Memory B cell (primary cell): Measurements from ENCODE around the gene RHOT1.

Experiments
- ATAC-seq: fragments of 150-1000 bp; cut with Tn5 transposase; 2 replicates; pipeline ENCODE4 v1.10.0; 2021; ENCODE audit warnings: low read depth, mild to moderate bottlenecking, moderate library complexity
- DNase-seq, 2 donors: peaks; one replicate each; pipeline ENCODE4 v3.0.0; 2022; ENCODE audit warnings: low spot score in 2 of 2
- H3K27ac Mint-ChIP-seq: one replicate; pipeline ENCODE4 v1.8.0; 2022; ENCODE audit warnings: mild to moderate bottlenecking, moderate library complexity, mixed read lengths
- H3K27me3 Mint-ChIP-seq: one replicate; pipeline ENCODE4 v1.8.0; 2022; ENCODE audit warnings: mixed read lengths
- H3K36me3 Mint-ChIP-seq: one replicate; pipeline ENCODE4 v1.8.0; 2022; ENCODE audit warnings: mild to moderate bottlenecking, mixed read lengths
- H3K4me1 Mint-ChIP-seq: one replicate; pipeline ENCODE4 v1.8.0; 2022; ENCODE audit warnings: mixed read lengths
- H3K4me3 Mint-ChIP-seq: one replicate; pipeline ENCODE4 v1.8.0; 2022; ENCODE audit warnings: mild to moderate bottlenecking, moderate library complexity, mixed read lengths
- H3K9me3 Mint-ChIP-seq: one replicate; pipeline ENCODE4 v1.8.0; 2022; ENCODE audit warnings: mixed read lengths

The RHOT1 gene

GRCh38 chr17:32192379-32192778 is 50.1 kb downstream of the RHOT1 start:
- no peak for ATAC-seq
- DNase-seq: no peak
- no peaks in the 10 kb centered on the region for H3K9me3 Mint-ChIP-seq
- H3K4me3 Mint-ChIP-seq: no peak overlapping the region
- H3K4me1 Mint-ChIP-seq: no peaks in the 10 kb centered on the region
- no peak overlapping the region for H3K27ac Mint-ChIP-seq
- peaks cover 20% of the 10 kb centered on the region for H3K36me3 Mint-ChIP-seq
- H3K27me3 Mint-ChIP-seq: no peaks in the 10 kb centered on the region

- no peak for DNase-seq
- ATAC-seq: no peak
- no peaks in the 10 kb centered on the region for H3K27me3 Mint-ChIP-seq
- no peak overlapping the region for H3K4me3 Mint-ChIP-seq
- no peaks in the 10 kb centered on the region for H3K9me3 Mint-ChIP-seq
- peaks cover 26% of the 10 kb centered on the region for H3K36me3 Mint-ChIP-seq
- no peaks in the 10 kb centered on the region for H3K4me1 Mint-ChIP-seq
- H3K27ac Mint-ChIP-seq: no peak overlapping the region
Observed at GRCh38 chr17:32197987-32198386, 55.7 kb downstream of the RHOT1 start.

GRCh38 chr17:32206861-32207260 is 64.6 kb downstream of the RHOT1 start:
- DNase-seq: no peak
- no peaks in the 10 kb centered on the region for H3K9me3 Mint-ChIP-seq
- peaks cover 17% of the 10 kb centered on the region for H3K36me3 Mint-ChIP-seq
- H3K4me1 Mint-ChIP-seq: no peaks in the 10 kb centered on the region
- ATAC-seq: no peak
- H3K27me3 Mint-ChIP-seq: no peaks in the 10 kb centered on the region
- no peak overlapping the region for H3K27ac Mint-ChIP-seq
- no peak overlapping the region for H3K4me3 Mint-ChIP-seq

GRCh38 chr17:32208436-32208835 is 66.1 kb downstream of the RHOT1 start:
- no peak overlapping the region for H3K4me3 Mint-ChIP-seq
- H3K4me1 Mint-ChIP-seq: no peaks in the 10 kb centered on the region
- no peak for DNase-seq
- no peaks in the 10 kb centered on the region for H3K9me3 Mint-ChIP-seq
- no peak overlapping the region for H3K27ac Mint-ChIP-seq
- no peak for ATAC-seq
- peaks cover 24% of the 10 kb centered on the region for H3K36me3 Mint-ChIP-seq
- H3K27me3 Mint-ChIP-seq: no peaks in the 10 kb centered on the region

- Mint-ChIP-seq H3K27me3 (no peaks in the 10 kb centered on the region), H3K36me3 (peaks cover 27% of the 10 kb centered on the region), H3K9me3 (no peaks in the 10 kb centered on the region), H3K27ac (no peak overlapping the region), H3K4me3 (no peak overlapping the region), H3K4me1 (no peaks in the 10 kb centered on the region)
- ATAC-seq (no peak), DNase-seq (no peak)
Observed at GRCh38 chr17:32209608-32210007, 67.3 kb downstream of the RHOT1 start.

GRCh38 chr17:32211671-32212070 is 69.4 kb downstream of the RHOT1 start:
- no peak for ATAC-seq
- Mint-ChIP-seq H3K27ac (no peak overlapping the region), H3K27me3 (no peaks in the 10 kb centered on the region), H3K4me3 (no peak overlapping the region), H3K36me3 (peaks cover 26% of the 10 kb centered on the region), H3K4me1 (no peaks in the 10 kb centered on the region), H3K9me3 (no peaks in the 10 kb centered on the region)
- no peak for DNase-seq

GRCh38 chr17:32215696-32216095 is 73.4 kb downstream of the RHOT1 start:
- peaks cover 15% of the 10 kb centered on the region for H3K36me3 Mint-ChIP-seq
- no peak overlapping the region for H3K4me3 Mint-ChIP-seq
- DNase-seq: no peak
- ATAC-seq: no peak
- peaks cover 2% of the 10 kb centered on the region for H3K4me1 Mint-ChIP-seq
- H3K27me3 Mint-ChIP-seq: no peaks in the 10 kb centered on the region
- no peaks in the 10 kb centered on the region for H3K9me3 Mint-ChIP-seq
- no peak overlapping the region for H3K27ac Mint-ChIP-seq

- H3K27me3 Mint-ChIP-seq: no peaks in the 10 kb centered on the region
- DNase-seq: no peak
- peaks cover 2% of the 10 kb centered on the region for H3K4me1 Mint-ChIP-seq
Observed at GRCh38 chr17:32222621-32223020, 80.3 kb downstream of the RHOT1 start.

GRCh38 chr17:32223703-32224102 is 81.4 kb downstream of the RHOT1 start:
- no peaks in the 10 kb centered on the region for H3K27me3 Mint-ChIP-seq
- H3K9me3 Mint-ChIP-seq: no peaks in the 10 kb centered on the region
- H3K36me3 Mint-ChIP-seq: peaks cover 6% of the 10 kb centered on the region
- ATAC-seq (no peak), DNase-seq (no peak)
- H3K4me3 Mint-ChIP-seq: no peak overlapping the region
- peaks cover 2% of the 10 kb centered on the region for H3K4me1 Mint-ChIP-seq
- H3K27ac Mint-ChIP-seq: no peak overlapping the region

More at GRCh38 chr17:32222621-32223020, 80.3 kb downstream of the RHOT1 start:
- no peak for ATAC-seq
- H3K4me3 Mint-ChIP-seq: no peak overlapping the region
- H3K27ac Mint-ChIP-seq: no peak overlapping the region
- H3K9me3 Mint-ChIP-seq: no peaks in the 10 kb centered on the region
- peaks cover 3% of the 10 kb centered on the region for H3K36me3 Mint-ChIP-seq

- H3K27me3 Mint-ChIP-seq: no peaks in the 10 kb centered on the region
- no peaks in the 10 kb centered on the region for H3K4me1 Mint-ChIP-seq
- peaks cover 8% of the 10 kb centered on the region for H3K36me3 Mint-ChIP-seq
- DNase-seq (no peak), ATAC-seq (no peak)
- no peaks in the 10 kb centered on the region for H3K9me3 Mint-ChIP-seq
- H3K27ac Mint-ChIP-seq: no peak overlapping the region
- H3K4me3 Mint-ChIP-seq: no peak overlapping the region
Observed at GRCh38 chr17:32226886-32227285, 84.6 kb downstream of the RHOT1 start.

- Mint-ChIP-seq H3K9me3 (no peaks in the 10 kb centered on the region), H3K27ac (no peak overlapping the region), H3K4me1 (no peaks in the 10 kb centered on the region), H3K27me3 (no peaks in the 10 kb centered on the region), H3K36me3 (peaks cover 7% of the 10 kb centered on the region), H3K4me3 (no peak overlapping the region)
- DNase-seq (no peak), ATAC-seq (no peak)
Observed at GRCh38 chr17:32227910-32228309, 85.6 kb downstream of the RHOT1 start.

GRCh38 chr17:32235588-32235987 is 93.3 kb downstream of the RHOT1 start:
- no peaks in the 10 kb centered on the region for H3K4me1 Mint-ChIP-seq
- peaks cover 2% of the 10 kb centered on the region for H3K36me3 Mint-ChIP-seq
- DNase-seq (no peak), ATAC-seq (no peak)
- no peaks in the 10 kb centered on the region for H3K27me3 Mint-ChIP-seq
- H3K4me3 Mint-ChIP-seq: no peak overlapping the region
- no peak overlapping the region for H3K27ac Mint-ChIP-seq
- no peaks in the 10 kb centered on the region for H3K9me3 Mint-ChIP-seq

GRCh38 chr17:32239456-32239855 is 97.2 kb downstream of the RHOT1 start:
- no peaks in the 10 kb centered on the region for H3K9me3 Mint-ChIP-seq
- no peak overlapping the region for H3K27ac Mint-ChIP-seq
- no peaks in the 10 kb centered on the region for H3K4me1 Mint-ChIP-seq
- no peak for ATAC-seq
- no peak for DNase-seq
- no peak overlapping the region for H3K4me3 Mint-ChIP-seq
- no peaks in the 10 kb centered on the region for H3K27me3 Mint-ChIP-seq
- peaks cover 2% of the 10 kb centered on the region for H3K36me3 Mint-ChIP-seq

GRCh38 chr17:32240750-32241149 is 98.4 kb downstream of the RHOT1 start:
- H3K27ac Mint-ChIP-seq: no peak overlapping the region
- H3K4me1 Mint-ChIP-seq: no peaks in the 10 kb centered on the region
- H3K9me3 Mint-ChIP-seq: no peaks in the 10 kb centered on the region
- ATAC-seq: no peak
- H3K36me3 Mint-ChIP-seq: peaks cover 2% of the 10 kb centered on the region
- DNase-seq: no peak
- H3K4me3 Mint-ChIP-seq: no peak overlapping the region
- no peaks in the 10 kb centered on the region for H3K27me3 Mint-ChIP-seq

GRCh38 chr17:32241640-32242039 is 99.3 kb downstream of the RHOT1 start:
- H3K36me3 Mint-ChIP-seq: peaks cover 2% of the 10 kb centered on the region
- no peak overlapping the region for H3K27ac Mint-ChIP-seq
- H3K27me3 Mint-ChIP-seq: no peaks in the 10 kb centered on the region
- no peaks in the 10 kb centered on the region for H3K9me3 Mint-ChIP-seq
- H3K4me3 Mint-ChIP-seq: no peak overlapping the region
- DNase-seq: no peak
- ATAC-seq: no peak
- H3K4me1 Mint-ChIP-seq: no peaks in the 10 kb centered on the region

- Mint-ChIP-seq H3K4me3 (no peak overlapping the region), H3K36me3 (peaks cover 1% of the 10 kb centered on the region), H3K4me1 (no peaks in the 10 kb centered on the region), H3K27ac (no peak overlapping the region), H3K9me3 (no peaks in the 10 kb centered on the region), H3K27me3 (no peaks in the 10 kb centered on the region)
- ATAC-seq: no peak
- DNase-seq: no peak
Observed at GRCh38 chr17:32249475-32249874, 107.2 kb downstream of the RHOT1 start.
